DMS153 treated with DMSO at 0.1 percent for 48 hours (cell line): ENCODE data around the gene GPC6.

Experiments
- DNase-seq: peaks from one replicate; lab custom pipeline; 2025; ENCODE audit not compliant: unreplicated experiment; lab: John Stamatoyannopoulos, UW

Gene GPC6

DNA sequence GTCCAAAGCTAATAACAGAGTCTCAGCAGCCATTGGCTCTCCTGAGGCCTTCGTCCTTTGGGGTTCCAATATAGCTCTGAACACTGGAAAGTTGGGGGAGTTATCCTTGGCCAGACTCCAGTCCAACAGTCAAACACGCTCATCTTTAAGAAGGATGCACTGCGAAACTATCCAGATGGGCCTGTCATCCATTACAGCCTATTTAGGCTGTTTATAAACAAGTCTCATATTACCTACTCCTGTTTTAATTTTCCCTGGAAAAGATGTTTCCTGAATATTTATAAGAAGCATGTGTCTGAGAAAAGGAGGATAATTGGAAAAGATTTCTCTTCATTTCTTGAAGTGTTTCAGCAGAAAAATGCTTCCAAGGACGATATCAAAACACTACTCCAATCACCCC, 1082.2 kb downstream of the GPC6 start:
- DNase-seq, result no peak

DNA sequence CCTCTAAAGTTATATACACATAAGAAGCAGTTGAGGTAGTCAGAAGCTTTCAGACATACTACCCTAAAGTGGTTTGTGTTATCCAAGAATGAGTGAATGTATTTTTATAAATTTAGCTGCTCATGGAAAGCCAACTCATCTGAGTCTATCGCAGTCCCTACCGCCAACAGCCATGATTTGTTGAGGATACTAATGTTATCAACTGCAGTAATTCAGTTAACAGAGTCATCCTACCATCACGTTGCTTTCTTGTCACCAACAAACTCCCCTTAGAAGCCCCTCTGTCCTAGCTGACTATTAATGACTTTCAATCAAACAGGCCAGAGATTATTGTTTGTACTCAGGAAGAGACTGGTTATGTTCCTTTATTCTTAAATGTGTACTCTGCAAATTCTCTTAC, 1083.0 kb downstream of the GPC6 start:
- DNase-seq, result no peak

DNA sequence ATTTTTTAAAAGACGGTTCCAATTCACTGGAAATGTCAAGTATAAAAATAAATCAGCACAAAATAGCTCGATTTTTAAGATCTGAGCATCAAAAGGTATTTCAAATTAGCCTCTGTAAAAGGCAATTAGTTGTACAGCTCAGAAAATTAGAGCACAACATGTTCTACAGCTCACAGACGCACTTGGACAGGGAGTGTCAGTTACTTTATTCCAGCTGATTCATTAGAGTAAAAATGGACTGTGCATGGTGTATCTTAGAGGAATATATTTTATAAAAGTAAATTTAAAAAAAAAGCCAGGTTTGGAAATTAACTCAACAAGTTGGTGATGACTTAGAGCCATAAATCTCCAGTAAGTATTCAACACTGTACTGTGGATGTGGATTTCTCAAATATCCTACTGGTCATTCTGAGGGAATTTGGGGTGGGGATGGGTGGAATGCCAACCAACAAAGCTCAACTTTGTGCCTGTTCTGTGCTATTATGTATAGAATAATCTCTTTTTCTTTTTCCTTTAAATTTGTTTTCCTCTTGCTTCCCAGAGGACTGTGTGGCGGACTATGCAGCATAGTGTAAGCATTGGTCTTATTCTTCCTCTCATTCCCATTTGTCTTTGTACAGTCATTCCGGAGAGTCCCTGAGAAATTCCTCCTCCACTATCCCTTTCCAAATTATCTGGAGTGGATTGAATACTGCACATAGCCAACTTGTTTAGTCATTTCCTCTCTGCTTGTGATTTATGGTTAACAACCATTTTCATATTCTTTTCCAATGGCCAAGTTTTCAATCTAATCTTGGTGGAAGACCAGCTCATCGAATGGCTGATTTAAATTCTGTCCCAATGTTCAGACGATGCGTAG, 1083.6 kb downstream of the GPC6 start:
- no peak for DNase-seq

- no peak for DNase-seq
Observed at GRCh38 chr13:94311893-94312292, 1085.3 kb downstream of the GPC6 start.

- peak; percentile 61 for DNase-seq
Observed at GRCh38 chr13:94312511-94313216, 1086.1 kb downstream of the GPC6 start.

DNA sequence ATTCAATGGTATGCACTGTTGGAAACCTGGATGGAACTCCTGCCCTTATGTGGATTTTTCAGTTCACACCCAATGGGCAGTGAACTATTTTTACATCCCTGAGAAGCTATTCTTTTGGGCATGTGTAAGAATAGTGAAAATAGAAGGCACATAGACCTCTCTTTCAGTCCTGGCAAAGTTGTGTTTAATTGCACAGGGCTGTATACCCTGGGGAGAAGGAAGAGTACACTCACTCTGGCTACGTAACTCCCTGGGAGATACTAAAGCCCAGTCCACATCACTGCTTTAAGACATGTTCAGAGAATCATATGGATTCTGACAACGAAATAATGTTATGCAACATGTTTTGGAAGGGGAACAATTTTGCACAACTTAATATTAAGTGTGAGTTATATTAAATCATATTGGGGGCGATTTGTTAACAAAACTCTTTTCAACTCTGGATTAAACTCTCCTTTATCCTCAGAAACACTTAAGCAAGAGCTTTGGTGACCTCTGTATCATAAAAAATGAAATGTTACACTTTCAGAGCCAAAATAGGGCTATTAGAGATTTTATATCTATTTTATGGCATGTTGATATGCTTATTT, 1086.8 kb downstream of the GPC6 start:
- no peak for DNase-seq

GRCh38 chr13:94313926-94314325, 1087.3 kb downstream of the GPC6 start:
- DNase-seq, result no peak

DNA sequence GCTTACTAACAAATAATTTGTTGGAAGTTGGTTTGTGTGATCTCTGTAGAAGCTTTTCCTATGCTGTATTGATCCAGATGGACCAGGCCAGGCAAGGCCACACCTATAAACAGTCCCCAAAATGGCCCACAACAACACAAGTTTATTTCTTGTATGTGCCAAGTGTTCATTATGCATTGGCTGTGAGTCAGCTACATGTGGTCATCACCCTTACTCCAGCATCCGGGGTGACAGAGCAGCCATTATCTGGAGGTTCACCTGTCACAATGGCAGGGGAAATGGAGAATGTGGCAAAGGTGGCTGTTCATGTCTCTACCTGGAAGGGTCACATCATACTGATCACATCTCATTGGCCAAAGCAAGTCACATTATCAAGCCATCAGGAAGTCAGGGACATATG, 1088.6 kb downstream of the GPC6 start:
- DNase-seq, result no peak

DNA sequence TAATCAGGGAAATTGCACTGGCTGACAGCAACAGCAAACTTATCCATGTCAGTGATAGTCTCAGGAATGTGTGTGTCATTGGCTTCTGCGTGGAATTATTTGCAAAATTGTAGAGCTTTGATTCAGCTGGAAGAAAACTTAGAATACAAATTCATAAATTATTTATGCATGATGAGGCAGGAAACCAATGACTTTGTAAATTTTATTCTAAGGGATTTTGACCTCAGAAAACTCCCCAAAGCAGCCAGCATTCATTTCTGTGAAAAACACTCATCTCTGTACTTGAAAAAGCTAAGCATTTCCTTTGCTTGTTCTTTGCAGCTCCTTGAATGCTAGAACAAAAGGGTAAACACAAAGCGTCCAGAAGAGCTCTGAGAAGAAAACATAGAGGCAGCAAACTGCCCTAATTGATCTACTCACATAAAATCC, 1090.5 kb downstream of the GPC6 start:
- DNase-seq, result no peak

GRCh38 chr13:94318418-94318817, 1091.8 kb downstream of the GPC6 start:
- DNase-seq, result no peak

GRCh38 chr13:94319501-94319900, 1092.9 kb downstream of the GPC6 start:
- DNase-seq, result no peak

DNA sequence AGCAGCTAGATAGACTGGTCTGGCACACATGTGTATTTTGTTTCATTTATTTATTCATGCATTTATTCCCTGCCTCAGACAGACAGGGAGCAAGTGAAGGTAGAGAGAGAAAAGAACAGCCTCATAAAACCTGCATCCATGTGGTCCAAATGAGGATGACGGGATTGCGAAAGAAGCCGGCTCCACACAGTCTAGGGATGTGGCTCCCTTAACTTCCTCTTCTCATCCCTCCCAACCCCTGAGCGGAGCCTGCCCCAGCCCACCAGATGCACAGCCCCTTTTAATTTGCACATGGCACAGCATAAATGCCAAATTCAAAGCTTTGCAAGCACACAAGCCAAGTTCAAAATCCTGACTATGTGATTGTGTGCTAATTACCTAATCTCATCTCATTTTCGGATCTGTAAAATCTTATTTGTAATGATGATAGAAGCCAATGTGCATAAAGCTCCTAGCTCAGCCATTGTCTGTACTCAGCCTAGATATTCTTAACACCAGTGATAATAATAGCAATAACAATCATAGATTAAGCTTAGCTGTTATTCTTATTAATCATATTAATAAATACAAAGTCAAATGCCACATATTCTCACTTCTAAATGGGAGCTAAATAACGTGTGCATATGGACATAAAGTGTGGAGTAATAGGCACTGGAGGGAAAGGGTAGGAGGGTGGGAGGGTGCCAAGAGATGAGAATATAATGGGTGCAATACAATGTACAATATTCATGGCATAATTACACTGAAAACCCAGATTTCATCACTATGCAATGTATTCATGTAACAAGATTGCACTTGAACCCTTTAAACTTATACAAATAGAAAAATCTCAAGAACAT, 1096.5 kb downstream of the GPC6 start:
- no peak for DNase-seq

DNA sequence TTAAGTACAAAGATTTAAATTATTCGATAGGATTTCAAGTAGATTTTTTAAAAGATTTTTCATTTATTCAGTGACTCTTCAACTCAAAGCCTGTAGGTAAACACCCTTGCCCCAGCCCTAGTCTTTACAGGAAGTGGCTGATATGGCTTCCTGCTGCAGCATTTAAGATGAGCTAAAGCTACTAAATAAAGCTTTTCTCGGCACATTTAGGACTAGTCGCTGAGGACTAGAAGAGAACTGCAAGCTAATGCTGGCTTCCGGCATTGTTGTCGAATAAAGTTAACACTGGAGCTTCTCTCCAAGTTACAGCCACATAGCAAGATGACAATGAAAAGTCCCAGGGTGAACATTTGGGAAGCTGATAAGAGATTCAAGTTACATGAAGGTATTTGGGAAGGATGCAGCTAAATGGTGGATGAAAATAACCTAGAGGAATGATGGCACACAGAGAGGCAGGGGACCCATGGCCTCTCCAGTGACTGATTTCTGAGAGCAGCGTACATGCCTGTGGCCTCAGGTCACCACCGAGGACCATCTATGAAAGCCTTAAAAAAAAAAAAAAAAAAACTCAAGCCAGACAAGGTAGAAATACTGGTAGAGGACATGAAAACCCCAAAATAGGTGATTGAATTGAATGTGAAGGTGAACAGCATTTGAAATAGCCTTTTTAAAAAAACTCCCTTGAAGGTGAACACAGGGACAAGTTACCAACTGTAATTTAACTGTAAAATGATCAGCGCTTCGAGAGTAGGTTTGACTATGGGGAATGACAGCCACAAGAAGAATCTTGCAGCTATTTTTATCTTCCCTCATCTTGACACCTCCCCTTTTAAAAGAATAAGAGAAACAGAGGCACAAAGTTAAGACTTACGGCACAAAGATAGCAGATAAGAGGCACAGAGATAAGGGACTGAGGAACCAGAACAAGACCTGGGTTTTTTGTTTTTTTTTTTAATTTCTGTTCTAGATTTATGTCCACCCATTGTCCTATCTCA, 1097.5 kb downstream of the GPC6 start:
- no peak for DNase-seq

- DNase-seq, result no peak
Observed at GRCh38 chr13:94324767-94325540, 1098.3 kb downstream of the GPC6 start.

DNA sequence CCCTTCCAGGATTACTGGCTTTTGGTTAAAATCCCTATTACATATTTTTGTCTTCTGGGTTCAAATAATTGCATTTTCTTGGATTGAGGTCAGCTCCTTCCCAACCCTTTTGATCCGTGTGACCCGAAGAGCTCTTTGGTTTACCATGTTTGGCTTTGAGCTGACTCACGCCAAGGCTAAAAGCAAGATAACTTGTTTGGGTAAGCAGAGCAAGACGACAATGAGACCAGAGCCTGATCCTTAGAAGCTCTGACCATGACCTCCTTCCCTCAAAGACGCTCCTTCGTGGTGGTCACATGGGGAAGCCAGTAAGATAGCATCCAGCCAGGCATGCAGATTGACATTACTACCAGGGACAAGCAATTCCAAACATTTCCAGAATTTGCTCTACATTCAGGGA, 1099.0 kb downstream of the GPC6 start:
- no peak for DNase-seq

DNA sequence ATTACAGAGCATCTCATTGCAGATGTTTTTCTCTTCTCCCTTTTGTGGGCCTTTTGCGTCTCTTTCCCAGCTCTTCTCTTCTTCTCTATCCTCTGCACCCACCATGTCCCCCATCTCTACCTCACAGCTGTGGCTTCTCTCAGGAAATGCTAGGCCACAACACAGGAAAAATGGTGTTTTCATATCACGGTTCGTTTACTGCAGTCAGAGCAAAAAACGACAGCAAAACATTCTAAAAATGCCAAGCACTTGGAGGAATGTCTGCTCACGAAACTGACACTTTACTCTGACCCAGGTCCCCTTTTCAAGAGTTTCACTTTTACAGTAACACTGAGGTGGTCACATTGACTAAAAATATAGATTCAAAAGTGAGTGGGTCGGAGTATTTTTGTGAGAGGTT, 1100.7 kb downstream of the GPC6 start:
- DNase-seq, result no peak

- DNase-seq, result no peak
Observed at GRCh38 chr13:94328381-94329041, 1101.9 kb downstream of the GPC6 start.

DNA sequence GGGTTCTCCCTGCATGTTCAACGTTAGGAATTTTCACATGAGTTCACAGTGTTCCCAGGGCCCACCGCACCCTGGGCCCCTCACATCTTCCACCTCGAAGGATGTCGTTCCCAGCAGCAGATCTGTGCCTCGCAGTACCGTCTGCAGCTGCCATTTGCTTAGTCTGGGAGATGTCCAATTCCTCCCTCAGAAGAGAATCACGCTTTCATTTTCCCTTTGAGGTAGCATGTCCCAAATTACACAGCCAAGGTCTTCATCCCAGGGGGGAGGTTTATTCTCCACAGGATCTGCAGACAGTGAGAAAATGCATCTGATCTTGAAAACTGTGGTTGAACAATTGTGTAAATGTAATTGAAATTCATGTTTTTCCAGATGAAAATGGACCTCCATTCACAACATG, 1102.7 kb downstream of the GPC6 start:
- DNase-seq, result no peak
